GM23338 (cell line): ENCODE results near the gene BEND6. TPM values are rescaled to one million over a fixed set of nuclear protein-coding genes. Genes with fewer than 3 reads are reported as not detected.

Experiments
- ATAC-seq: fragments of 200-7000 bp; cut with Tn5 transposase; 3 replicates; pipeline ENCODE4 v1.9.1; 2020
- DNase-seq: peaks from one replicate; pipeline ENCODE4 v3.0.0-alpha.2; 2015; ENCODE audit warnings: low spot score
- H2AFZ ChIP-seq: fragments of 200-600 bp; sonication (generic); 2 replicates; pipeline ENCODE4 v1.8.0; 2016; ENCODE audit warnings: antibody characterized with exemption, mild to moderate bottlenecking, moderate library complexity
- H3F3A ChIP-seq: fragments of 200-600 bp; sonication (generic); replicated peaks from 2 replicates; pipeline ENCODE4 v1.8.0; 2017; ENCODE audit warnings: antibody characterized with exemption, mixed run types, low read depth
- H3K27ac ChIP-seq: fragments of 200-600 bp; sonication (generic); 2 replicates; pipeline ENCODE4 v1.6.1; 2016; ENCODE audit warnings: low read depth
- H3K27me3 ChIP-seq: fragments of 200-600 bp; sonication (generic); 2 replicates; pipeline ENCODE4 v1.8.0; 2016; ENCODE audit warnings: mild to moderate bottlenecking, mixed run types, moderate library complexity; ENCODE audit not compliant: insufficient read depth
- H3K36me3 ChIP-seq: fragments of 200-600 bp; sonication (generic); 2 replicates; pipeline ENCODE4 v1.8.0; 2016; ENCODE audit warnings: mild to moderate bottlenecking; ENCODE audit not compliant: insufficient read depth
- H3K4me1 ChIP-seq: fragments of 200-600 bp; sonication (generic); 2 replicates; pipeline ENCODE4 v1.8.0; 2016; ENCODE audit warnings: mild to moderate bottlenecking, moderate library complexity; ENCODE audit not compliant: insufficient read depth
- H3K4me2 ChIP-seq: fragments of 200-600 bp; sonication (generic); 2 replicates; pipeline ENCODE4 v1.7.1; 2017; ENCODE audit warnings: mixed run types
- H3K4me3 ChIP-seq: fragments of 200-600 bp; sonication (generic); 2 replicates; pipeline ENCODE4 v1.6.1; 2016; ENCODE audit warnings: mixed run types
- H3K79me2 ChIP-seq: fragments of 200-600 bp; sonication (generic); replicated peaks from 2 replicates; pipeline ENCODE4 v1.8.0; 2017; ENCODE audit warnings: mild to moderate bottlenecking; ENCODE audit not compliant: insufficient read depth
- H3K9me2 ChIP-seq: fragments of 200-600 bp; sonication (generic); 2 replicates; pipeline ENCODE4 v1.8.0; 2017; ENCODE audit not compliant: insufficient read depth
- H4K20me1 ChIP-seq: fragments of 200-600 bp; sonication (generic); replicated peaks from 2 replicates; pipeline ENCODE4 v1.8.0; 2017; ENCODE audit warnings: mild to moderate bottlenecking; ENCODE audit not compliant: insufficient read depth
- H3K27ac Mint-ChIP-seq: 2 replicates; pipeline ENCODE4 v1.8.0; 2020; ENCODE audit warnings: inconsistent platforms, mild to moderate bottlenecking, moderate library complexity, mixed read lengths
- H3K27me3 Mint-ChIP-seq: 3 replicates; pipeline ENCODE4 v1.8.0; 2022; ENCODE audit warnings: low read depth, mild to moderate bottlenecking, moderate library complexity, mixed read lengths, inconsistent platforms; ENCODE audit not compliant: insufficient read depth, poor library complexity
- H3K36me3 Mint-ChIP-seq: 3 replicates; pipeline ENCODE4 v1.8.0; 2021; ENCODE audit warnings: low read depth, mild to moderate bottlenecking, inconsistent platforms, moderate library complexity, mixed read lengths
- H3K4me1 Mint-ChIP-seq: 3 replicates; pipeline ENCODE4 v1.8.0; 2020; ENCODE audit warnings: mild to moderate bottlenecking, inconsistent platforms, mixed read lengths
- H3K4me3 Mint-ChIP-seq: 3 replicates; pipeline ENCODE4 v1.8.0; 2021; ENCODE audit warnings: moderate library complexity, mild to moderate bottlenecking, inconsistent platforms, mixed read lengths
- H3K9me3 Mint-ChIP-seq: 3 replicates; pipeline ENCODE4 v1.8.0; 2020; ENCODE audit warnings: moderate library complexity, mild to moderate bottlenecking, inconsistent platforms, mixed read lengths
- CREB1 ChIP-seq: fragments of 250-450 bp; sonication (Bioruptor Pico); IDR thresholded peaks from 2 replicates; pipeline ENCODE4 v1.5.0; 2020; ENCODE audit warnings: low read depth, mild to moderate bottlenecking, moderate library complexity
- NANOG ChIP-seq: IDR thresholded peaks from 2 replicates; pipeline ENCODE4 v1.6.1; 2016; ENCODE audit warnings: antibody characterized with exemption, borderline replicate concordance
- POLR2AphosphoS5 ChIP-seq: IDR thresholded peaks from 2 replicates; pipeline ENCODE4 v1.6.1; 2016; ENCODE audit warnings: antibody characterized with exemption, low read depth
- STAT1 ChIP-seq: IDR thresholded peaks from one replicate; pipeline ENCODE4 v1.6.1; 2016; ENCODE audit warnings: antibody characterized with exemption; ENCODE audit not compliant: unreplicated experiment
- ZNF114 ChIP-seq: fragments of 250-450 bp; sonication (Bioruptor Pico); IDR thresholded peaks from 2 replicates; pipeline ENCODE4 v1.5.0; 2020; ENCODE audit warnings: mild to moderate bottlenecking, moderate library complexity
- ZNF462 ChIP-seq: fragments of 250-450 bp; sonication (Bioruptor Pico); IDR thresholded peaks from 2 replicates; pipeline ENCODE4 v1.5.0; 2020; ENCODE audit warnings: mild to moderate bottlenecking, moderate library complexity
- polyA plus RNA-seq: library from polyadenylated mRNA; unstranded; fragments of >200 nt; fragmentation: Nextera tagmentation; extraction: Ambion mirVana; gene quantifications from 2 replicates; pipeline ENCODE4 v1.2.1, GENCODE V29; 2016
- total RNA-seq: library from RNA; depleted of rRNA; stranded (reverse); fragments of >200 nt; shearing (Covaris generic); gene quantifications from 2 replicates; pipeline ENCODE4 v1.2.3, GENCODE V29; 2014
- TF ChIP-seq, protein P1 (sequence below): IDR thresholded peaks from 2 replicates; pipeline ENCODE4 v1.6.1; 2016; ENCODE audit warnings: antibody characterized with exemption

The BEND6 gene
- total and polyA plus RNA-seq, 2 experiments from 2014 or later = 6.0 to 6.7 TPM

DNA sequence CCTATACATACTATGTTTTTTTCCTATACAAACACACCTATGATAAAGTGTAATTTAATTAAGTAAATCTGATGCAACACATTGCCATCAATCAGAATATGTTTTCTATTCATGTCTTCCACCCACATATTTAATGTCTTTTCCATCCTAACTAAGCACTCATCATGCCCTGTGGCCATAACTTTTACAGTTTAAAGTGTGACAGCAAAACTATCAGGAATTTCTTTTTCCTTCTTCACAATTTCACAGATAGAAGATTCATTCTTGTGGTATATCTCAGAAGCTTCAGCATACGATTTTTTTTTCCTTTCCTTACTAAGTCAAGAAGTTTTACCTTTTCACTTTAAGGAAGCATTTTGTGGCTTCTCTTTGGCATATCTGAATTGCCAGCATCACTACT is 7.0 kb upstream of the BEND6 start (continued):
- no peak for TF ChIP-seq ZNF462

- ATAC-seq = no peak
- peaks cover 19% of the 10 kb centered on the region for H3K27me3 ChIP-seq
- Mint-ChIP-seq H3K36me3 (peaks cover 26% of the 10 kb centered on the region; the same call in 2 of the 3 replicates), H3K9me3 (no peaks in the 10 kb centered on the region), H3K27ac (no peak overlapping the region), H3K4me1 (peaks cover 10% of the 10 kb centered on the region; the same call in 2 of the 3 replicates), H3K4me3 (no peak overlapping the region), H3K27me3 (peaks cover 15% of the 10 kb centered on the region)
- H3K27ac ChIP-seq = no peak overlapping the region
- no peak overlapping the region for H2AFZ ChIP-seq
- no peaks in the 10 kb centered on the region for H3K36me3 ChIP-seq
- no peak overlapping the region for H3K4me2 ChIP-seq
- H3K79me2 ChIP-seq = peaks cover 17% of the 10 kb centered on the region
- no peaks in the 10 kb centered on the region for H3K9me2 ChIP-seq
- H3K4me1 ChIP-seq = peaks cover 10% of the 10 kb centered on the region
- peaks cover 6% of the 10 kb centered on the region; the same call in 1 of the 2 replicates for H3F3A ChIP-seq
- DNase-seq = no peak
- H4K20me1 ChIP-seq = peaks cover 4% of the 10 kb centered on the region
- H3K4me3 ChIP-seq = no peak overlapping the region
- TF ChIP-seq ZNF114 (CRISPR knock-in tag) (no peak), NANOG (no peak), POLR2AphosphoS5 (no peak), CREB1 (CRISPR knock-in tag) (no peak), STAT1 (no peak)
- TF ChIP-seq, protein P1, sequence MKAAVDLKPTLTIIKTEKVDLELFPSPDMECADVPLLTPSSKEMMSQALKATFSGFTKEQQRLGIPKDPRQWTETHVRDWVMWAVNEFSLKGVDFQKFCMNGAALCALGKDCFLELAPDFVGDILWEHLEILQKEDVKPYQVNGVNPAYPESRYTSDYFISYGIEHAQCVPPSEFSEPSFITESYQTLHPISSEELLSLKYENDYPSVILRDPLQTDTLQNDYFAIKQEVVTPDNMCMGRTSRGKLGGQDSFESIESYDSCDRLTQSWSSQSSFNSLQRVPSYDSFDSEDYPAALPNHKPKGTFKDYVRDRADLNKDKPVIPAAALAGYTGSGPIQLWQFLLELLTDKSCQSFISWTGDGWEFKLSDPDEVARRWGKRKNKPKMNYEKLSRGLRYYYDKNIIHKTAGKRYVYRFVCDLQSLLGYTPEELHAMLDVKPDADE = no peak
These were observed 5.6 kb upstream of the BEND6 start for GRCh38 chr6:56949265-56949664.
